Measurements from ENCODE around the gene GART. TPM values are rescaled to one million over a fixed set of nuclear protein-coding genes. Genes with fewer than 3 reads are reported as not detected.

The GART gene
- total RNA-seq, 2 experiments from 2014 or later = 104 to 198 TPM

DNA sequence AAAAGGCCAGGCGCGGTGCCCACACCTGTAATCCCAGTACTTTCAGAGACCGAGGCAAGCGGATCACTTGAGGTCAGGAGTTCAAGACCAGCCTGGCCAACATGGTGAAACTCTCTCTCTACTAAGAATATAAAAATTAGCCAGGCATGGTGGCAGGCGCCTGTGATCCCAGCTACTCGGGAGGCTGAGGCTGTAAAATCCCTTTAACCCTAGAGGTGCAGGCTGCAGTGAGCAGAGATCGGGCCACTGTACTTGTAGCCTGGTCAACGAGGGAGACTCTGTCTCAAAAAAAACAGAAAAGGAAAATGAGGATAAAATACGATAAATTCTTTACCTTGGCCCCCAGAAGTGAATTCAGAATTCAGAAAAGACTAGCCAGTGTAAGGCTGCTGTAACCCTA, 63.7 kb downstream of the GART start:
- Histone ChIP-seq H3K27ac (ENCODE audit: low read depth, low read length, poor library complexity, severe bottlenecking) (no peak overlapping the region), H3K79me2 (ENCODE audit: insufficient read depth, low read depth, low read length) (peaks cover 8% of the 10 kb centered on the region; the same call in 1 of the 2 replicates), H3K4me3 (ENCODE audit: low read depth, low read length, poor library complexity, severe bottlenecking) (peak overlapping the region; percentile 88), H4K20me1 (ENCODE audit: insufficient read depth, low read length) (no peaks in the 10 kb centered on the region), H3K9me3 (ENCODE audit: low read length) (no peaks in the 10 kb centered on the region), H2AFZ (ENCODE audit: low read length) (peak overlapping the region; percentile 43; the same call in 1 of the 2 replicates), H3K36me3 (ENCODE audit: insufficient read depth, low read length) (peaks cover 4% of the 10 kb centered on the region; the same call in 1 of the 2 replicates), H3K4me1 (ENCODE audit: insufficient read depth, low read length, poor library complexity, severe bottlenecking) (peaks cover 14% of the 10 kb centered on the region), H3K4me2 (ENCODE audit: low read length) (peak overlapping the region; percentile 97), H3K9me2 (ENCODE audit: insufficient read depth, low read length) (no peaks in the 10 kb centered on the region)
- no peak for DNase-seq (ENCODE audit: low spot score)
- intact Hi-C loops (cut with micrococcal nuclease; ENCODE audit: unreplicated experiment) = no loop called here
- POLR2A ChIA-PET = no interaction called here
- CTCF ChIA-PET (ENCODE audit: unreplicated experiment) = interaction anchor here (2.0 kb wide), 1 partner anchor 128 kb away, joined by 6 read pairs; no protein-coding TSS in a partner anchor
- BruUV-seq (replicated peaks) = no TSS peak
- TF ChIP-seq, protein P1, sequence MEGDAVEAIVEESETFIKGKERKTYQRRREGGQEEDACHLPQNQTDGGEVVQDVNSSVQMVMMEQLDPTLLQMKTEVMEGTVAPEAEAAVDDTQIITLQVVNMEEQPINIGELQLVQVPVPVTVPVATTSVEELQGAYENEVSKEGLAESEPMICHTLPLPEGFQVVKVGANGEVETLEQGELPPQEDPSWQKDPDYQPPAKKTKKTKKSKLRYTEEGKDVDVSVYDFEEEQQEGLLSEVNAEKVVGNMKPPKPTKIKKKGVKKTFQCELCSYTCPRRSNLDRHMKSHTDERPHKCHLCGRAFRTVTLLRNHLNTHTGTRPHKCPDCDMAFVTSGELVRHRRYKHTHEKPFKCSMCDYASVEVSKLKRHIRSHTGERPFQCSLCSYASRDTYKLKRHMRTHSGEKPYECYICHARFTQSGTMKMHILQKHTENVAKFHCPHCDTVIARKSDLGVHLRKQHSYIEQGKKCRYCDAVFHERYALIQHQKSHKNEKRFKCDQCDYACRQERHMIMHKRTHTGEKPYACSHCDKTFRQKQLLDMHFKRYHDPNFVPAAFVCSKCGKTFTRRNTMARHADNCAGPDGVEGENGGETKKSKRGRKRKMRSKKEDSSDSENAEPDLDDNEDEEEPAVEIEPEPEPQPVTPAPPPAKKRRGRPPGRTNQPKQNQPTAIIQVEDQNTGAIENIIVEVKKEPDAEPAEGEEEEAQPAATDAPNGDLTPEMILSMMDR (conservative IDR thresholded peaks at IDR 0.05; ENCODE audit: low read length) = no peak
- no peak for TF ChIP-seq EZH2phosphoT487 (IDR thresholded peaks at IDR 0.05; ENCODE audit: borderline replicate concordance, low read depth, low read length)

DNA sequence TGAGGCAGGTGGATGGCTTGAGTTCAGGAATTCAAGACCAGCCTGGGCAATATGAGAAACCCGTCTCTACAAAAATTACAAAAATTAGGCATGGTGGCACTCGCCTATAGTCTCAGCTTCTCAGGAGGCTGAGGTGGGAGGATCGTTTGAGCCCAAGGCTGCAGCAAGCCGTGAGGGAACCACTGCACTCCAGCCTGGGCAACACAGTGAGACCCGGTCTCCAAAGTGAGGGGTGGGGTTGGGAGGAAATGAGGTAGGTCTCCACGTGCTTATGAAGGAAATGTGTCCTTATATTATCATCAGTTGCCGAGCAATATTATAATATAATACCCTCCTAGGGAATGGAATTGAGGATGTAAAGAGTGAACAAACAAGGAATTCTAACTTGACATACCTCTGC, 64.9 kb downstream of the GART start:
- POLR2A ChIA-PET = no interaction called here
- H3K36me3 ChIP-seq (ENCODE audit: insufficient read depth, low read length) = peaks cover 4% of the 10 kb centered on the region; the same call in 1 of the 2 replicates
- no peaks in the 10 kb centered on the region for H3K9me3 ChIP-seq (ENCODE audit: low read length)
- CTCF ChIA-PET (ENCODE audit: unreplicated experiment) = no interaction called here
- no peak for TF ChIP-seq EZH2phosphoT487 (IDR thresholded peaks at IDR 0.05; ENCODE audit: borderline replicate concordance, low read depth, low read length)
- TF ChIP-seq, protein P1 (conservative IDR thresholded peaks at IDR 0.05; ENCODE audit: low read length) = no peak
- no peak overlapping the region for H3K4me3 ChIP-seq (ENCODE audit: low read depth, low read length, poor library complexity, severe bottlenecking)
- H3K27ac ChIP-seq (ENCODE audit: low read depth, low read length, poor library complexity, severe bottlenecking) = no peak overlapping the region
- no peaks in the 10 kb centered on the region for H4K20me1 ChIP-seq (ENCODE audit: insufficient read depth, low read length)
- no peak for DNase-seq (ENCODE audit: low spot score)
- BruUV-seq (replicated peaks) = no TSS peak
- H3K9me2 ChIP-seq (ENCODE audit: insufficient read depth, low read length) = no peaks in the 10 kb centered on the region
- H3K79me2 ChIP-seq (ENCODE audit: insufficient read depth, low read depth, low read length) = peaks cover 8% of the 10 kb centered on the region; the same call in 1 of the 2 replicates
- H2AFZ ChIP-seq (ENCODE audit: low read length) = no peak overlapping the region
- peaks cover 14% of the 10 kb centered on the region for H3K4me1 ChIP-seq (ENCODE audit: insufficient read depth, low read length, poor library complexity, severe bottlenecking)
- intact Hi-C loops (cut with micrococcal nuclease; ENCODE audit: unreplicated experiment) = no loop called here
- H3K4me2 ChIP-seq (ENCODE audit: low read length) = no peak overlapping the region

DNA sequence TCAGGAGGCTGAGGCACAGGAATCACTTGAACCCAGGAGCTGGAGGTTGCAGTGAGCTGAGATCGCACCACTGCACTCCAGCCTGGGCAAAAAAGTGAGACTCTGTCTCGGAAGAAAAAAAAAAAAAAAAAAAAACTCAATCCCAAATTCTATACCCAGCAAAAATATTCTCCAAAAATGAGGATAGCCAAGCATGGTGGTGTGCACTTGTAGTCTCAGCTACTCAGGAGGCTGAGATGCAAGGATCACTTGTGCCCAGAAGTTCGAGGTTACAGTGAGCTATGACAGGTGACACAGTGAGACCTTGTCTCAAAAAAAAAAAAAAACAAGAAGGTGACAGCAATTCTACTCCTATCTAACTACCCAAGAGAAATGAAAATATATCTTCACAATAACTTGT, 68.6 kb downstream of the GART start:
- no peak overlapping the region for H2AFZ ChIP-seq (ENCODE audit: low read length)
- no peak overlapping the region for H3K4me2 ChIP-seq (ENCODE audit: low read length)
- H3K79me2 ChIP-seq (ENCODE audit: insufficient read depth, low read depth, low read length) = peaks cover 3% of the 10 kb centered on the region; the same call in 1 of the 2 replicates
- ChIA-PET POLR2A (interaction anchor here (0.6 kb wide), 1 partner anchor 143 kb away, joined by 3 read pairs; no protein-coding TSS in a partner anchor), CTCF (ENCODE audit: unreplicated experiment) (interaction anchor here (0.5 kb wide), 1 partner anchor 305 kb away, joined by 3 read pairs; no protein-coding TSS in a partner anchor)
- no peak overlapping the region for H3K27ac ChIP-seq (ENCODE audit: low read depth, low read length, poor library complexity, severe bottlenecking)
- no peaks in the 10 kb centered on the region for H3K9me2 ChIP-seq (ENCODE audit: insufficient read depth, low read length)
- BruUV-seq (replicated peaks) = no TSS peak
- TF ChIP-seq, protein P1 (conservative IDR thresholded peaks at IDR 0.05; ENCODE audit: low read length) = no peak
- TF ChIP-seq EZH2phosphoT487 (IDR thresholded peaks at IDR 0.05; ENCODE audit: borderline replicate concordance, low read depth, low read length) = no peak
- intact Hi-C loops (cut with micrococcal nuclease; ENCODE audit: unreplicated experiment) = no loop called here
- peaks cover 3% of the 10 kb centered on the region for H3K4me1 ChIP-seq (ENCODE audit: insufficient read depth, low read length, poor library complexity, severe bottlenecking)
- peaks cover 4% of the 10 kb centered on the region; the same call in 1 of the 2 replicates for H3K36me3 ChIP-seq (ENCODE audit: insufficient read depth, low read length)
- H3K9me3 ChIP-seq (ENCODE audit: low read length) = no peaks in the 10 kb centered on the region
- H3K4me3 ChIP-seq (ENCODE audit: low read depth, low read length, poor library complexity, severe bottlenecking) = no peak overlapping the region
- no peaks in the 10 kb centered on the region for H4K20me1 ChIP-seq (ENCODE audit: insufficient read depth, low read length)
- no peak for DNase-seq (ENCODE audit: low spot score)

Measured in OCI-LY7 (cell line).